IMR-90 (cell line): ENCODE data around the gene ZNRF3.

Source experiments
- BHLHE40 ChIP-seq: fragments of 150-350 bp; IDR thresholded peaks from 2 replicates; pipeline ENCODE4 v1.6.1; 2016; ENCODE audit warnings: mild to moderate bottlenecking, low read depth, low read length
- CHD1 ChIP-seq: IDR thresholded peaks from 2 replicates; pipeline ENCODE4 v1.6.1; 2012; ENCODE audit warnings: low read depth, low read length, improper control_type of control experiment
- FOS ChIP-seq: fragments of 150-350 bp; IDR thresholded peaks from 2 replicates; pipeline ENCODE4 v1.6.1; 2016; ENCODE audit warnings: low read depth, low read length
- MAZ ChIP-seq: IDR thresholded peaks from 2 replicates; pipeline ENCODE4 v1.6.1; 2012; ENCODE audit warnings: low read depth, mild to moderate bottlenecking, low read length, improper control_type of control experiment, moderate library complexity, borderline replicate concordance
- MXI1 ChIP-seq: IDR thresholded peaks from 2 replicates; pipeline ENCODE4 v1.6.1; 2012; ENCODE audit warnings: low read depth, mild to moderate bottlenecking, low read length, moderate library complexity, borderline replicate concordance
- POLR2A ChIP-seq: IDR thresholded peaks from 2 replicates; pipeline ENCODE4 v1.6.1; 2012; ENCODE audit warnings: mild to moderate bottlenecking, low read depth, low read length
- RAD21 ChIP-seq: IDR thresholded peaks from 2 replicates; pipeline ENCODE4 v1.6.1; 2012; ENCODE audit warnings: low read length, improper control_type of control experiment
- RFX5 ChIP-seq: IDR thresholded peaks from 2 replicates; pipeline ENCODE4 v1.8.0; 2012; ENCODE audit warnings: low read depth, mild to moderate bottlenecking, low read length, moderate library complexity
- TF ChIP-seq, protein P1 (sequence below): conservative IDR thresholded peaks from 2 replicates; pipeline ENCODE4 v1.5.1; 2012; ENCODE audit warnings: mild to moderate bottlenecking, low read depth, low read length, improper control_type of control experiment
- TF ChIP-seq, protein P2 (sequence below): fragments of 150-350 bp; IDR thresholded peaks from 2 replicates; pipeline ENCODE4 v1.6.1; 2016; ENCODE audit warnings: low read depth, mild to moderate bottlenecking, low read length, moderate library complexity, borderline replicate concordance

DNA sequence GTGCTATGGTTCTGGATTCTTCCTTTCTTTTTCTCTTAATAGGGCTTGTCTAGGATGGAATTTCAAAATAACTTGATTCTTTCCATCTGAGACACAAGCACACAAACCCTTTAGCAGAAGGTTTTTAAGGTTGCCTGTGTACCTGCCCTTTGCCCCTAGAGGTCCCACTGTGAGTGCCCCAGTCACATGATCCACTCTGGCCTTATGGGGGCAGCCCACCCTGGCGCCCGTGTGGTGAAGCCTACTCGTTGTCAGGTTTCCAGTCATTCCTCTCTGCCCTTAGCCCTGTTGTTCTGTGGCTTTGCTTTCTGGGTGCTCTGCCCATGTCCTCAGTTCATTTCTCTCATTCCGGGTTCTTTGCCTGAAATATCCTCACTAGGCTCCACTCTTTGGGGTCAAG, 51.8 kb downstream of the ZNRF3 start:
- TF ChIP-seq, protein P1, sequence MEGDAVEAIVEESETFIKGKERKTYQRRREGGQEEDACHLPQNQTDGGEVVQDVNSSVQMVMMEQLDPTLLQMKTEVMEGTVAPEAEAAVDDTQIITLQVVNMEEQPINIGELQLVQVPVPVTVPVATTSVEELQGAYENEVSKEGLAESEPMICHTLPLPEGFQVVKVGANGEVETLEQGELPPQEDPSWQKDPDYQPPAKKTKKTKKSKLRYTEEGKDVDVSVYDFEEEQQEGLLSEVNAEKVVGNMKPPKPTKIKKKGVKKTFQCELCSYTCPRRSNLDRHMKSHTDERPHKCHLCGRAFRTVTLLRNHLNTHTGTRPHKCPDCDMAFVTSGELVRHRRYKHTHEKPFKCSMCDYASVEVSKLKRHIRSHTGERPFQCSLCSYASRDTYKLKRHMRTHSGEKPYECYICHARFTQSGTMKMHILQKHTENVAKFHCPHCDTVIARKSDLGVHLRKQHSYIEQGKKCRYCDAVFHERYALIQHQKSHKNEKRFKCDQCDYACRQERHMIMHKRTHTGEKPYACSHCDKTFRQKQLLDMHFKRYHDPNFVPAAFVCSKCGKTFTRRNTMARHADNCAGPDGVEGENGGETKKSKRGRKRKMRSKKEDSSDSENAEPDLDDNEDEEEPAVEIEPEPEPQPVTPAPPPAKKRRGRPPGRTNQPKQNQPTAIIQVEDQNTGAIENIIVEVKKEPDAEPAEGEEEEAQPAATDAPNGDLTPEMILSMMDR: no peak
- TF ChIP-seq FOS (no peak), POLR2A (no peak), RFX5 (no peak), RAD21 (no peak), MAZ (no peak), BHLHE40 (no peak), MXI1 (no peak), CHD1 (no peak)
- TF ChIP-seq, protein P2, sequence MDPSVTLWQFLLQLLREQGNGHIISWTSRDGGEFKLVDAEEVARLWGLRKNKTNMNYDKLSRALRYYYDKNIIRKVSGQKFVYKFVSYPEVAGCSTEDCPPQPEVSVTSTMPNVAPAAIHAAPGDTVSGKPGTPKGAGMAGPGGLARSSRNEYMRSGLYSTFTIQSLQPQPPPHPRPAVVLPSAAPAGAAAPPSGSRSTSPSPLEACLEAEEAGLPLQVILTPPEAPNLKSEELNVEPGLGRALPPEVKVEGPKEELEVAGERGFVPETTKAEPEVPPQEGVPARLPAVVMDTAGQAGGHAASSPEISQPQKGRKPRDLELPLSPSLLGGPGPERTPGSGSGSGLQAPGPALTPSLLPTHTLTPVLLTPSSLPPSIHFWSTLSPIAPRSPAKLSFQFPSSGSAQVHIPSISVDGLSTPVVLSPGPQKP: no peak
